Measurements from ENCODE around the gene EXOC3L1. TPM values are rescaled to one million over a fixed set of nuclear protein-coding genes. Genes with fewer than 3 reads are reported as not detected.

Gene EXOC3L1
- total and polyA plus RNA-seq, 2 of the 13 experiments (the other 11 are each of a cell fraction or from before 2014, with no cell fraction given) = 0.12 TPM; not detected in 1

DNA sequence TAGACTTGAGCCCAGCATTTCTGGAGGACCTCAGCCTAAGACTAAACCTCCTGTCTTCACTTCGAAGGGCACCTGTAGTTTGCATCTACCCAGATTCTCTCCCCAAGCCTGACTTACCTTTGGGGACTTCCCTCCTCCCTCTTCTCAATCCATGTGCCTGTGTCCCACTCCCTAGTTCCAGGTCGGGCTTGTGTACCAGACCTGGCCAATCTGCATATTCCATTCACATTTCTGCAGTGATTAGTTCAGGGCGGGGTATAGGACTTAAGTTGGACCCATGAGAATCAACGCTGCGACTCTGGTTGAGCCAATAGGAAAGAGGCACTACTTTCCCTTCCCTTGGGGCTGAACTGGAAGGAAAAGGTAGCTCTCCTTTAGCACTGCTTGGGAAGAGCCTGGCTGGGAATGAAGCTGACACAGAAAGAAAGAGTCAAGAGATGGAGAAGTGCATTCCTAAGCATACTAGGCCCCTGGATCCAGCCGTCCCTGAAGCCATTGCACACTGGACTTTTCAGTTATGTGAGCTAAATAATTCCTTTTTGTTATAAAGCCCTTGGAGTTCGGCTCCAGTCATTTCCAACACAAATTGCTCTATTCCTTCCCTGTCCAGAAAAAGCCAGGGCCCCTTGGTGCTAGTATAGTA, 32.7 kb downstream of the EXOC3L1 start:
- peak; percentile 97 for TF ChIP-seq ZNF329 (CRISPR knock-in tag; IDR thresholded peaks at IDR 0.05; ENCODE audit: low read depth)
- TF ChIP-seq ZBTB7A (CRISPR knock-in tag; IDR thresholded peaks at IDR 0.05) = no peak
- Histone ChIP-seq H3K4me2 (ENCODE audit: low read depth, low read length) (0 out of 2 replicates have a peak overlapping the region, but pooled peaks have one; percentile 26), H3K4me1 (ENCODE audit: insufficient read depth, low read length) (peaks cover 45% of the 10 kb centered on the region), H4K20me1 (ENCODE audit: insufficient read depth, low read length) (no peaks in the 10 kb centered on the region), H3K9ac (ENCODE audit: insufficient read depth, low read depth, low read length) (no peak overlapping the region), H3K27me3 (ENCODE audit: control insufficient read depth in 1 of 2, insufficient read depth in 2 of 2, low read length in 2 of 2) (peaks cover 4% of the 10 kb centered on the region in 2 experiments; a peak in 2 of 5 replicates), H3K4me3 (replicated peaks in 1 of 3; ENCODE audit: insufficient read depth in 1 of 3, low read depth in 2 of 3, low read length in 3 of 3) (no peak overlapping the region), H3K79me2 (ENCODE audit: insufficient read depth, low read length) (no peaks in the 10 kb centered on the region), H3K9me3 (ENCODE audit: low read length) (no peaks in the 10 kb centered on the region), H2AFZ (ENCODE audit: low read length) (no peak overlapping the region), H3K36me3 (replicated peaks in 1 of 2; ENCODE audit: control insufficient read depth in 1 of 2, insufficient read depth in 2 of 2, low read length in 2 of 2) (no peaks in the 10 kb centered on the region), H3K27ac (ENCODE audit: extremely low read length, insufficient read depth, low read length) (no peak overlapping the region)
- ATAC-seq (no peak), DNase-seq (ENCODE audit: low spot score) (no peak), FAIRE-seq (no peak)
- ChIA-PET POLR2A (interaction anchor here (1.0 to 5.7 kb wide), 4 partner anchors 13 to 139 kb away, joined by 3 to 54 read pairs (median 5); partner anchors contain the start of gene NOL3), CTCF (ENCODE audit: low intra/inter-chr PET ratio, low total read pairs) (interaction anchor here (2.4 kb wide), 1 partner anchor 140 kb away, joined by 28 read pairs; no protein-coding TSS in a partner anchor)
- 33% methylated on average over 7 of the region's 7 CpGs for WGBS (ENCODE audit: low lambda C conversion rate)
- BruUV-seq (replicated peaks) = no TSS peak
- in situ Hi-C loops (cut with HindIII; ENCODE audit: extremely low pct_ligation_motif_present, low pct_unique_long_range_greater_than_20kb) = loop anchor here (5.0 kb wide), 2 partner anchors 140 to 180 kb away; no protein-coding TSS in a partner anchor
- intact Hi-C loops (cut with micrococcal nuclease; ENCODE audit: unreplicated experiment) = loop anchor here (5.0 to 10.0 kb wide), 2 partner anchors 200 to 262 kb away; no protein-coding TSS in a partner anchor

DNA sequence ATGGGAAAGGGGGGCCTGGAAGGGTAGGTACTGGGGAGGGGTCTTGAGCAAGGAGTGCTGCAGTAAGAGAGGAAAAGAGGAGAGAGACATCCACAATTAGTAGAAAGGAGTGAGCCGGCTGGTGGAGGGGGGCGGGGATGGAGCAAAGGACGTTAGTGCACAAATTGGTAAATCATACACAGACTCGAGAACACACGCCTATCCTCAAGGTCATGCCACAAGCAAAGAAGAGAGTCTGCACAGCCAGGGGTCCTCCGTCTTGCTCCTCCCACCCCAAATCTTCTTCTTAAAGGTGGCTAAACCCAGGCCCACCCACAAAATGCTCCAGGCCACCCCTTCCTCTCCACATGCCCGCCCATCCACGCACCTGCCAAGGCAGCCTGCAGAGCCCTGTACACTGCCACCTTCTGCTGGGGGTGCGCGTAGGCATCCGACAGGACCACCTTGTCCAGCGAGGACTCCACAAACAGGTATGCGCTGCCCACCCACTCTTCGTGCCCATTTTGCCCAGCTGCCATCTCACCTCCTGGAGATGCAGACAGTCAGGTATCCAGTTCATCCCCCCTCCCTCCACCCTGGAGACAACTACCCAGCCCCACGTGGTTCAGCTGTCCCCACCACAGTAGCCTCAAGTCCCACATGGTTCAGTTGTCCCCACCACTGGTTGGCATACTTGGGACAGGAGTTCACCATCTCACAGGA, 33.6 kb downstream of the EXOC3L1 start:
- no peak for ATAC-seq
- no peak for FAIRE-seq
- Histone ChIP-seq H3K79me2 (ENCODE audit: insufficient read depth, low read length) (no peaks in the 10 kb centered on the region), H3K9me3 (ENCODE audit: low read length) (no peaks in the 10 kb centered on the region), H3K36me3 (replicated peaks in 1 of 2; ENCODE audit: control insufficient read depth in 1 of 2, insufficient read depth in 2 of 2, low read length in 2 of 2) (no peaks in the 10 kb centered on the region), H3K27me3 (ENCODE audit: control insufficient read depth in 1 of 2, insufficient read depth in 2 of 2, low read length in 2 of 2) (peaks cover 4% of the 10 kb centered on the region in 2 experiments; a peak in 2 of 5 replicates), H4K20me1 (ENCODE audit: insufficient read depth, low read length) (no peaks in the 10 kb centered on the region), H3K9ac (ENCODE audit: insufficient read depth, low read depth, low read length) (no peak overlapping the region), H3K27ac (ENCODE audit: extremely low read length, insufficient read depth, low read length) (no peak overlapping the region), H3K4me2 (ENCODE audit: low read depth, low read length) (peak overlapping the region; percentile 59), H2AFZ (ENCODE audit: low read length) (no peak overlapping the region), H3K4me3 (replicated peaks in 1 of 3; ENCODE audit: insufficient read depth in 1 of 3, low read depth in 2 of 3, low read length in 3 of 3) (peak overlapping the region; percentile 2 to 64 (median 18); a peak in 3 of 6 replicates), H3K4me1 (ENCODE audit: insufficient read depth, low read length) (peaks cover 48% of the 10 kb centered on the region)
- intact Hi-C loops (cut with micrococcal nuclease; ENCODE audit: unreplicated experiment) (loop anchor here (5.0 to 10.0 kb wide), 2 partner anchors 199 to 261 kb away; no protein-coding TSS in a partner anchor), in situ Hi-C loops (cut with HindIII; ENCODE audit: extremely low pct_ligation_motif_present, low pct_unique_long_range_greater_than_20kb) (loop anchor here (5.0 kb wide), 2 partner anchors 139 to 179 kb away; no protein-coding TSS in a partner anchor)
- 37% methylated on average over 15 of the region's 15 CpGs for WGBS (ENCODE audit: low lambda C conversion rate)
- ChIA-PET POLR2A (interaction anchor here (1.4 to 1.8 kb wide), 2 partner anchors 31 to 44 kb away, joined by 3 to 21 read pairs; no protein-coding TSS in a partner anchor), CTCF (ENCODE audit: low intra/inter-chr PET ratio, low total read pairs) (interaction anchor here (0.9 to 2.4 kb wide), 4 partner anchors 47 to 179 kb away, joined by 3 to 28 read pairs (median 18); partner anchors contain the start of gene PHAF1)
- no TSS peak for BruUV-seq (replicated peaks)
- no peak for DNase-seq (ENCODE audit: low spot score)
- no peak for TF ChIP-seq ELF1 (CRISPR knock-in tag; IDR thresholded peaks at IDR 0.05)
- TF ChIP-seq ZNF605 (CRISPR knock-in tag; IDR thresholded peaks at IDR 0.05) = no peak
- no peak for TF ChIP-seq SYNCRIP (IDR thresholded peaks at IDR 0.05; ENCODE audit: insufficient read depth, low read depth, low read length)
- no peak for TF ChIP-seq SMAD3 (CRISPR knock-in tag; IDR thresholded peaks at IDR 0.05)
- TF ChIP-seq ZNF570 (CRISPR knock-in tag; IDR thresholded peaks at IDR 0.05; ENCODE audit: borderline replicate concordance) = no peak
- TF ChIP-seq ADNP (CRISPR knock-in tag; IDR thresholded peaks at IDR 0.05) = no peak
- TF ChIP-seq SP5 (CRISPR knock-in tag; IDR thresholded peaks at IDR 0.05; ENCODE audit: borderline replicate concordance, low read depth) = 0 out of 2 replicates have a peak, but pooled peaks have one; percentile 11
- 0 out of 2 replicates have a peak, but pooled peaks have one; percentile 54 for TF ChIP-seq HNRNPL (IDR thresholded peaks at IDR 0.05; ENCODE audit: low read depth, low read length)
- TF ChIP-seq THYN1 (CRISPR knock-in tag; IDR thresholded peaks at IDR 0.05; ENCODE audit: borderline replicate concordance, low read depth) = no peak
- no peak for TF ChIP-seq ZSCAN25 (CRISPR knock-in tag; IDR thresholded peaks at IDR 0.05)
- 0 out of 2 replicates have a peak, but pooled peaks have one; percentile 5 for TF ChIP-seq ZNF607 (CRISPR knock-in tag; IDR thresholded peaks at IDR 0.05; ENCODE audit: borderline replicate concordance)
- no peak for TF ChIP-seq ZNF724P (CRISPR knock-in tag; IDR thresholded peaks at IDR 0.05; ENCODE audit: borderline replicate concordance)

Measured in HepG2 (cell line).